ENCODE data around the gene TFE3. TPM values are rescaled to one million over a fixed set of nuclear protein-coding genes. Genes with fewer than 3 reads are reported as not detected.
A peak's percentile ranks its signal among the peaks of the same experiment; 100 is the strongest.

TFE3 gene
- polyA plus RNA-seq, 3 donors = 12.8 to 41.2 (median 22.0) TPM

- Histone ChIP-seq H3K36me3 (replicated peaks in 1 of 2; ENCODE audit: control insufficient read depth in 1 of 2, insufficient read depth in 2 of 2, low read length in 2 of 2) (peaks cover 44 to 57% of the 10 kb centered on the region in 2 donors), H3K9ac (ENCODE audit: insufficient read depth, low read length, poor library complexity, severe bottlenecking) (no peak overlapping the region), H3K9me3 (replicated peaks in 1 of 2; ENCODE audit: control insufficient read depth in 1 of 2, insufficient read depth in 1 of 2, low read length in 2 of 2) (no peaks in the 10 kb centered on the region), H3K4me2 (replicated peaks; ENCODE audit: extremely low read depth, low read length, poor library complexity, severe bottlenecking) (no peak overlapping the region), H3K27ac (ENCODE audit: low read depth in 1 of 2, low read length in 2 of 2) (peak overlapping the region in 1 of 2 donors; percentile 3), H3K4me3 (replicated peaks in 1 of 3; ENCODE audit: low read depth in 2 of 3, low read length in 3 of 3) (no peak overlapping the region), H3K4me1 (ENCODE audit: control insufficient read depth in 1 of 2, insufficient read depth in 2 of 2, low read length in 2 of 2) (peaks cover 17 to 22% of the 10 kb centered on the region in 2 donors), H3K79me2 (ENCODE audit: insufficient read depth, low read length) (no peaks in the 10 kb centered on the region), H3K27me3 (ENCODE audit: control insufficient read depth in 2 of 2, insufficient read depth in 2 of 2, low read length in 2 of 2) (no peaks in the 10 kb centered on the region), H4K20me1 (ENCODE audit: insufficient read depth, low read length) (peaks cover 21% of the 10 kb centered on the region), H2AFZ (ENCODE audit: insufficient read depth, low read depth, low read length, poor library complexity, severe bottlenecking) (no peak overlapping the region)
- TF ChIP-seq, protein P1, sequence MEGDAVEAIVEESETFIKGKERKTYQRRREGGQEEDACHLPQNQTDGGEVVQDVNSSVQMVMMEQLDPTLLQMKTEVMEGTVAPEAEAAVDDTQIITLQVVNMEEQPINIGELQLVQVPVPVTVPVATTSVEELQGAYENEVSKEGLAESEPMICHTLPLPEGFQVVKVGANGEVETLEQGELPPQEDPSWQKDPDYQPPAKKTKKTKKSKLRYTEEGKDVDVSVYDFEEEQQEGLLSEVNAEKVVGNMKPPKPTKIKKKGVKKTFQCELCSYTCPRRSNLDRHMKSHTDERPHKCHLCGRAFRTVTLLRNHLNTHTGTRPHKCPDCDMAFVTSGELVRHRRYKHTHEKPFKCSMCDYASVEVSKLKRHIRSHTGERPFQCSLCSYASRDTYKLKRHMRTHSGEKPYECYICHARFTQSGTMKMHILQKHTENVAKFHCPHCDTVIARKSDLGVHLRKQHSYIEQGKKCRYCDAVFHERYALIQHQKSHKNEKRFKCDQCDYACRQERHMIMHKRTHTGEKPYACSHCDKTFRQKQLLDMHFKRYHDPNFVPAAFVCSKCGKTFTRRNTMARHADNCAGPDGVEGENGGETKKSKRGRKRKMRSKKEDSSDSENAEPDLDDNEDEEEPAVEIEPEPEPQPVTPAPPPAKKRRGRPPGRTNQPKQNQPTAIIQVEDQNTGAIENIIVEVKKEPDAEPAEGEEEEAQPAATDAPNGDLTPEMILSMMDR (IDR thresholded peaks at IDR 0.05) = no peak
- peaks cover 22% of the 10 kb centered on the region for H3K4me1 Mint-ChIP-seq
- intact Hi-C loops (cut with micrococcal nuclease) = loop anchor here in 1 of 2 donors (10.0 kb wide), 1 partner anchor 65 kb away; no protein-coding TSS in a partner anchor
- WGBS (ENCODE audit: insufficient coverage) = no CpG with 5 or more reads among the region's 6 CpGs
- peak overlapping the region in 1 of 7 donors; percentile 36 for H3K27ac Mint-ChIP-seq
- H3K27me3 Mint-ChIP-seq (ENCODE audit: low read depth in 3 of 3) = peaks cover 0 to 6% (median 0%) of the 10 kb centered on the region in 3 donors
- peaks cover 0 to 4% (median 0%) of the 10 kb centered on the region in 7 donors for H3K9me3 Mint-ChIP-seq
- H3K4me3 Mint-ChIP-seq = no peak overlapping the region
- no peak for DNase-seq
- peaks cover 47 to 76% of the 10 kb centered on the region in 2 donors for H3K36me3 Mint-ChIP-seq
Observed at GRCh38 chrX:49029876-49030275, 13.3 kb downstream of the TFE3 start.

GRCh38 chrX:49019599-49020249 is 23.4 kb downstream of the TFE3 start:
- Histone ChIP-seq H3K4me2 (replicated peaks; ENCODE audit: extremely low read depth, low read length, poor library complexity, severe bottlenecking) (no peak overlapping the region), H3K79me2 (ENCODE audit: insufficient read depth, low read length) (no peaks in the 10 kb centered on the region), H3K4me3 (replicated peaks in 1 of 3; ENCODE audit: low read depth in 2 of 3, low read length in 3 of 3) (no peak overlapping the region), H4K20me1 (ENCODE audit: insufficient read depth, low read length) (no peaks in the 10 kb centered on the region), H3K9me3 (replicated peaks in 1 of 2; ENCODE audit: control insufficient read depth in 1 of 2, insufficient read depth in 1 of 2, low read length in 2 of 2) (no peaks in the 10 kb centered on the region), H3K36me3 (replicated peaks in 1 of 2; ENCODE audit: control insufficient read depth in 1 of 2, insufficient read depth in 2 of 2, low read length in 2 of 2) (peaks cover 0 to 4% of the 10 kb centered on the region in 2 donors), H3K27me3 (ENCODE audit: control insufficient read depth in 2 of 2, insufficient read depth in 2 of 2, low read length in 2 of 2) (no peaks in the 10 kb centered on the region), H3K27ac (ENCODE audit: low read depth in 1 of 2, low read length in 2 of 2) (no peak overlapping the region), H2AFZ (ENCODE audit: insufficient read depth, low read depth, low read length, poor library complexity, severe bottlenecking) (no peak overlapping the region), H3K9ac (ENCODE audit: insufficient read depth, low read length, poor library complexity, severe bottlenecking) (no peak overlapping the region), H3K4me1 (ENCODE audit: control insufficient read depth in 1 of 2, insufficient read depth in 2 of 2, low read length in 2 of 2) (peaks cover 14 to 15% of the 10 kb centered on the region in 2 donors)
- intact Hi-C loops (cut with micrococcal nuclease) = no loop called here
- WGBS (ENCODE audit: insufficient coverage) = 0% methylated on average over 1 of the region's 7 CpGs
- H3K9me3 Mint-ChIP-seq = peaks cover 0 to 7% (median 0%) of the 10 kb centered on the region in 7 donors
- H3K4me3 Mint-ChIP-seq = peak overlapping the region in 1 of 2 donors; percentile 42
- DNase-seq = no peak
- H3K4me1 Mint-ChIP-seq = peaks cover 17% of the 10 kb centered on the region
- TF ChIP-seq, protein P1 (IDR thresholded peaks at IDR 0.05) = no peak
- H3K27me3 Mint-ChIP-seq (ENCODE audit: low read depth in 3 of 3) = peaks cover 0 to 3% (median 0%) of the 10 kb centered on the region in 3 donors
- H3K27ac Mint-ChIP-seq = peak overlapping the region in 1 of 7 donors; percentile 63
- peaks cover under 1 to 3% of the 10 kb centered on the region in 2 donors for H3K36me3 Mint-ChIP-seq
